GM13977 (cell line): ENCODE results near the gene AMIGO2.

Experiments used
- DNase-seq: peaks from one replicate; pipeline ENCODE4 v3.0.0; 2012; ENCODE audit warnings: low spot score
- CTCF ChIP-seq: IDR thresholded peaks from 2 replicates; pipeline ENCODE4 v1.5.1; 2012; ENCODE audit warnings: mild to moderate bottlenecking, control low read depth; ENCODE audit not compliant: insufficient read depth; ENCODE audit errors: extremely low read depth, missing control alignments
- in situ Hi-C: fragments of 300-500 bp; cut with MboI; formaldehyde crosslinking; loops from one replicate; pipeline ENCODE4 v1.12.0; 2022; ENCODE audit warnings: low sequenced_read_pairs, low pct_unique_long_range_greater_than_20kb, mixed read lengths, inconsistent platforms; ENCODE audit not compliant: unreplicated experiment

The AMIGO2 gene

GRCh38 chr12:47038270-47038748 lies 41.5 kb downstream of the AMIGO2 start:
- TF ChIP-seq CTCF, result no peak
- no peak for DNase-seq
- in situ Hi-C loops, result loop anchor here (25.0 kb wide), 1 partner anchor 274 kb away; no protein-coding TSS in a partner anchor

- TF ChIP-seq CTCF, result no peak
- DNase-seq, result no peak
- in situ Hi-C loops, result loop anchor here (25.0 kb wide), 1 partner anchor 277 kb away; no protein-coding TSS in a partner anchor
Measured at GRCh38 chr12:47035484-47035883, 44.3 kb downstream of the AMIGO2 start.

DNA sequence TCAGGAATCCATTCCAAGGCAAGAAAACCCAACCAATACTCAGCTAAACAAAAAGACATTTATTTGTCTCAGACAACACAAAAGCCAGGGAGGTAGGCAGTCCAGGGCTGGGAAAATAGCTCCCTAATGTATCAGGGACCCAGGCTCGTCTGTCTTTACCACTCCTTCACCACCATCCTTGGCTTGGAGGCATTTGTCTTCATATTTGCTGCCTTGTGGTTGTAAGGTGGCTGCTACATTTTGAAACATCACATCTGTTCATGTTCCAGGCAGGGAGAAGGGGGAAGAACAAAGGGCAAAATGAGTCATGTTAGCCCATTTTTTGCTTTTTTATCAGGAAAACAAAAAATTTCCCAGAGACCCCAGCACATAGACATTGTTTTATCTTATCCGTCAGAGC lies 45.1 kb downstream of the AMIGO2 start:
- no peak for DNase-seq
- no peak for TF ChIP-seq CTCF
- in situ Hi-C loops, result loop anchor here (25.0 kb wide), 1 partner anchor 278 kb away; no protein-coding TSS in a partner anchor

GRCh38 chr12:47033789-47034555 lies 45.8 kb downstream of the AMIGO2 start:
- TF ChIP-seq CTCF, result no peak
- in situ Hi-C loops, result loop anchor here (25.0 kb wide), 1 partner anchor 278 kb away; no protein-coding TSS in a partner anchor
- DNase-seq, result no peak

DNA sequence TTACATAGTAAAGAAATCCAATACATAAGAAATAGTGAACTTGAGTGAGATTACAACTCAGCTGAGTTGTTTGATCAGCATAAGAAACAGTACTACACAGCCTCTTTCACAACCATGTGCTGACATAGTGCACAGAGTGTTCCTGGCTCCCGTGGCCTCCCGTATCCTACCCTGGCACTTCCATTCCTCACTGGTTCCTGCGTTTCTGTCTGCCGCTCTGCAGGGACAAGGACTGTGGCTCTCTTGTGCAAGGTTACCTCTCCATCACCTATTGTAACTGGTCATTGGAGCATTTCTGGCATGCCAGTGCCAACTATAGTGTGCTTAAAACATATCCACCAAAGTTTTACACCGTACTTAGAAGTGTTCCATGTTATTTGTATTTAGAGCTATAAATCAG lies 46.7 kb downstream of the AMIGO2 start:
- DNase-seq, result no peak
- in situ Hi-C loops, result loop anchor here (25.0 kb wide), 1 partner anchor 279 kb away; no protein-coding TSS in a partner anchor
- TF ChIP-seq CTCF, result no peak

GRCh38 chr12:47032644-47033043 lies 47.1 kb downstream of the AMIGO2 start:
- in situ Hi-C loops, result loop anchor here (25.0 kb wide), 1 partner anchor 280 kb away; no protein-coding TSS in a partner anchor
- TF ChIP-seq CTCF, result peak; percentile 47
- DNase-seq, result no peak
